Left cardiac atrium (tissue), 4 donors: Measurements from ENCODE around the gene TBC1D1. TPM values are rescaled to one million over a fixed set of nuclear protein-coding genes. Genes with fewer than 3 reads are reported as not detected.

Experiments
- ATAC-seq, 2 donors: fragments of 200-7000 bp; cut with Tn5 transposase; one replicate each; pipeline ENCODE4 v1.9.1; 2020; ENCODE audit warnings: mild to moderate bottlenecking in 2 of 2, moderate library complexity in 2 of 2
- DNase-seq: peaks from one replicate; pipeline ENCODE4 v3.0.0-alpha.2; 2020
- intact Hi-C, 2 donors: fragments of 100-400 bp; cut with DNase I; formaldehyde crosslinking; loops; one replicate each; pipeline versions ENCODE4 v1.14.1 to v1.15.1; 2022 to 2023
- total RNA-seq, 2 donors: library from RNA; stranded (reverse); fragmentation: NEBNext Ultra II Directional; extraction: Animal tissue kit (Norgen Biotek cat#: 25700); gene quantifications; one replicate each; pipeline ENCODE4 v1.2.1, GENCODE V29; 2021
- donor health status: DM: no; HTN: yes; CAD: no.
- donor health status: DM: no; HTN: yes; CAD: no; lungs with severe emphysema.
- donor health status: DM: yes; HTN: yes; CAD: no.
- donor health status: Dilated cardiomyopathy.

The TBC1D1 gene
- total RNA-seq, 2 donors from 2014 or later = 116 to 130 TPM

- DNase-seq (no peak), ATAC-seq (peak; percentile 65 to 68)
- intact Hi-C loops = loop anchor here in 1 of 2 donors (5.0 kb wide), 2 partner anchors 78 to 87 kb away; no protein-coding TSS in a partner anchor
Measured at GRCh38 chr4:37885496-37885895, 5.4 kb upstream of the TBC1D1 start.

DNA sequence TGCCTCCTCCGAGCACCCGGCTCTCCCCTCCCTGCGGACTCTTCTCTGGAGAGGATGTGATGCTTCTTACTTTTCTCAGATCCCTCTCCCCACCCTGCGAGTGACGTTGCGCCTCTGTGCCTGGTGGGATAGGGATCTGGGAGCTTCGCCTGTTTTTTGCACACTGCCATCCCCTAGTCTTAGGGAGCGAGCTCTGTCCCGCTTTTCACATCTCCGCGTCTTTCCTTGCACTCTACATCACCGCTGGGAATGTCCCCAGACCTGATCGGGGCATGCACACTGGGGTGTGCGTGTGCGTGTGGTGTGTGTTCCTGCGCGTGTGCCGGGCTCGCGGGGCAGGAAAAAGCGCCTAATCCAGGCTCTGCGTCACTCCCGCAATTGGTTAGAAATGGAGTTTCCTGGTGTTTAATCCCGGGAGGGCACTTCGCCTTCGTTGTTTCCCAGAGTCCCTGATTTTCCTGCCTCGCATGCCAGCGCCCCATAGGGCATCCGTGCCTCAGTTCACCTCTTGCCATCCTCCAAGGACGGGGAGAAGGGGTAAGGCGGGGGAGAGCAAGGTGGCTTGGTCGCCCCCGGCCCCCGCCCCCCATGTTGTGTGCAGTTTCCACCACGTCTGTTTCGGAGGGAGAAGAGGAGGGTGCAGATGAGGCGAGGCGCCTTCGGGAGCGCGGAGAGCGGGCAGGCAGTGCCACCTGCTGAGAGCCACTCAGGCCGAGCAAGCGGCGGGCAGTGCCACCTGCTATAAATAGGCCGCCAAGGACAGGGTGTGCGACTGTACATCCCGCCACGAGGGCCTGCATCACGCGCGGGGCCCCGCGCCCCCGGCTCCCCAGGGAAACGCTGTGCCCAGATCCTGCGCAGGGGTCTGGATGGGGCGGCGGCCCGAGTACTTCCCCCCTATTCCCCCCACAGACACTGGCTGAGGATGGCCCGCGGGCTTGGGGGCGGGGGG, 759 bp upstream of the TBC1D1 start:
- intact Hi-C loops = loop anchor here in 1 of 2 donors (5.0 kb wide), 2 partner anchors 82 to 83 kb away; no protein-coding TSS in a partner anchor
- peak; percentile 80 for DNase-seq
- peak; percentile 86 to 88 for ATAC-seq

DNA sequence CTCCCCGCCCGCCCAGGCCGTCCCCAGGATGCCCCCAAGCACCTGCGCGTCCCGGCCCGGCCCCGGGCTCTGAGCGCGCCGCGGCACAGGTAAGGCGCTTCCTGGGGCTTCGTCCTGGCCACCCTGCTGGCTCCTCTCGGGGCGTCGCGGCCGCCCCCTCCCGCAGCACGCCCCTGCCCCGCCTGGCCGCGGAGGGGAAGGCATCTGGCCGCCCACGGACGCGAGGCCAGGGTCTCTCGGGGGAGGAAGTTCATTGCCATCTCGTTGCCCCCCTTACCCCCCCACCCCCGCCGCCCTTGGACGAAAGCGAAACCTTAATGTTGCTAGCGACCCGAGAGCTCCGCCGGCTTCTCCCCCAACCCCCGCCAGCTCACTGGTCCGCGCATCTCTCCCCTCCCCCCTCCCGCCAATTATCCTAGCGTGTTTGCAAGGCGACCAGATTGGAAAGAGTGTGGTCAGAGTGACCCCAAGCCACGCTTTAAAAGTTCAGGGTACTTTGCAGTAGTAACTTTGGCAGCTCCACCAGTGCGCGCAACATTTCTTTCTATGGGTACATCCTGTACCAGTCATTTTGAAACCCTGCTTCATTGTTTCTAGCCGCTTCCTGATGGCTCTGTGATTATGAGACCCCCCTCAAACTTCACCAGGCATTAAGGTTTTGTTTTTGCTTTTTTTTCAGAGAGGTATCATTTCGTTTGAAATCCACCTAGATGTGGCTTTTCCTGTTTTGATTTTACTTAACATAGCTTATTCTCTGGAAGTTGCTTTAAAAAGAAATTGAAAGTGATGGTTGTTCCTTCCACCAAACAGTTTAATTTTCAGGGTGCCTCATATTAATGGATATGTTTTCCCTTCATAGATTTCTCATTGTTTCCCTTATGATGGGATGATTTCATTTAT, 626 bp downstream of the TBC1D1 start:
- intact Hi-C loops = no loop called here
- ATAC-seq (peak; percentile 28 to 49), DNase-seq (peak; percentile 47)

GRCh38 chr4:37892641-37893040, 1.8 kb downstream of the TBC1D1 start:
- intact Hi-C loops = no loop called here
- no peak for DNase-seq
- ATAC-seq = no peak

DNA sequence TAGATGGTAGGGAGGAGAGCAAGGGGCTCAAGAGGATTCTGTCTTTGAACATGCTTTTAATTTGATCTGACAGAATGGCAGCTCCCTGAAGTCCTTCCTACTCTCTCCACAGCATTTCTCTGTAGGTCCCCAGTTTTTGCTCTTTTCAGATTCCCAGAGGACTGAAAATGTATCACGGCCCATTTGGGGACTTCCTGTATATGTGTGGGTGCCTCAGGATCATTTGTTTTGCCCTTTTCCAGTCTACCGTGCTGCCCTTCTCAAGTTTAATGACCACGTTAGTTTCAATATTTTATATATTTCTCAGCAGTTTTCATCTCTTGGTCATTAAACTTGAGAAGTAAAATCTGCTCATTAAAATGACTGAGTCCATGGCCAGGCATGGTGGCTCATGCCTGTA, 2.3 kb downstream of the TBC1D1 start:
- DNase-seq = no peak
- intact Hi-C loops = no loop called here
- no peak for ATAC-seq

DNA sequence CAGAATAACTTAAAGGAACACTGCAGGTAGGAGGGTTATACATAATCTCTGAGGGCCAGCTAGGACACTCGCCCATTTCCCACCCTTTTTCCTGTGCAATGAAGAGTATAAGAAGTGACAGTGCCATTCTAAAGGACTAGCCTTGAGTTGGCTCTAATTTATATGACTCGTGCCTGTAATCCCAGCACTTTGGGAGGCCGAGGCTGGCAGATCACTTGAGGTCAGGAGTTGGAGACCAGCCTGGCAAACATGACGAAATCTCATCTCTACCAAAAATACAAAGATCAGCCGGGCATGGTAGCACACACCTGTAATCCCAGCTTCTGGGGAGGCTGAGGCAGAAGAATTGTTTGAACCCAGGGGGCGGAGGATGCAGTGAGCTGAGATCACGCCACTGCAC, 4.4 kb downstream of the TBC1D1 start:
- intact Hi-C loops = no loop called here
- DNase-seq (no peak), ATAC-seq (no peak)

DNA sequence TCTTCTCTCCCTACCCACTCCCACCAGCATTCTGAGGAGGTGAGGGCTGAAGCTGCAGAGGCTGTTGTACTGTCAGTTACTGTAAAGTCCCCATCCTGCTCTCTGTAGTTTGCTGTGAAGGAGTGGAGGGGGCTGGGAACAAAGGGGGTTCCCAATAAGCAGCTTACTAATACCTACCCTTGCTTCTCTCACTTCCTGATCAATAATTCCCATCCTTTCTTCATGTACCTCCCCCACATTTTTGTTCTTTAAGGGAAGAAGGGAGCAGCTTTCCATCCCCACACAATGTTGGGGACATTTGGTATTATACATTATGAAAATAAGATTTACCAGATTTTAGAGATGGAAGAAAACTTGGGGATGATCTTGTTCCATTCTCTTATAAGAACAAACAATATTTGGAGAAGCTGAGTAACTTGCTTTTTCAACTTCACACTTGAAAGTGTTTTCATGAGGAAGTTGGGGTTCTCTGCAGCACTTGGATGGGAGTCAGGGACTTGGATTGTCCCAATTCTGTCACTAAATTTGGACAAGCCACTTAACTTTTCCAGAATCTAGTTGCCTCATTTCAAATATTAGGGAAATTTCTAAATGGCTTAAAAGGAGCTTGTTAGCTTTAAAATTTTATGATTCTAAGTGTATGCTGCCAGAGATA, 5.4 kb downstream of the TBC1D1 start:
- no peak for ATAC-seq
- intact Hi-C loops = no loop called here
- DNase-seq = no peak

GRCh38 chr4:37902212-37902611, 11.3 kb downstream of the TBC1D1 start:
- ATAC-seq = no peak
- intact Hi-C loops = no loop called here
- DNase-seq = no peak

DNA sequence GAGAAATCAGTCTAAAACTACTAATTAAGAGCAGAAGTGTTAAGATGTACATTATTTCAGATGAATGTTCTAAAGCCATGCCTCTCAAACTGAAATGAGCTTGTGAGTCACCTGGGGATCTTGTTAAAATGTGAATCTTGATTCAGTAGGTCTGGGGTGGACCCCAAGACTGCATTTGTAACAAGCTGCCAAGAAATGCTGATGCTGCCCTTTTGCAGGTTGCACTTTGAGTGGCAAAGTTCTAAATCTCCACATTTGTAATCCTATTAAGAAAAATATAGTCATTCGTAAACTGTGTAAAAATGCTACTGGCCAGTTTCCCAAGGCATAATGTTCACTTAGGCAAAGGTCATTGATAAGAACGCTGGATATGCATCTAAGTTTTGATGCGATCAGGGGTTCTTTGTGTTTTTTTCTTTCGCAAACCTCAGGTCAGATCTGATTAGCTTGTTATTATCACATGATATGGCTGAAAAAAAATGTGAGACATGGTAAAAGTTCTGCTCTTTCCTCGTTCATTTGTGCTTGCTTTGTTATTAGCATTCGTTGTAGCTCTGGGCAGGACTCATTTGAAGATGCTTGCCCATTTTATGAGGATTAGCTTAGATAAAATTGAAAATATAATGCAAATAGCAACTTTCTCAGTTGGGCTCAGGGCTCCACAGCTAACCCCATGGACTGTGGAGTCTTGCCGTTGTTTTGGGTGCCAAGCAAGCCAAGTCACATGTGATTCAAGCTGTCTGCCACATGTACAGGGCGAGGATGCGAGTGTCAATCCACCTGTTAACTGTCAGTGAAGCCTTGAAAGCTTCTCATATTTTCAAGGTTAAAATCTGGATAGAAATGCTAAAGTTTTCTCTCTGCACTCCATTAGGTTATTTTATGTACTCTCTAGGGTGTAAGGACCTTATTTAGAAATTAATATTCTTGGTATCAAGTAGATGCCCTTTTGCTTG, 12.1 kb downstream of the TBC1D1 start:
- DNase-seq (no peak), ATAC-seq (no peak)
- intact Hi-C loops = no loop called here

- ATAC-seq (no peak), DNase-seq (no peak)
- intact Hi-C loops = no loop called here
Measured at GRCh38 chr4:37903901-37904300, 13.0 kb downstream of the TBC1D1 start.

- intact Hi-C loops = loop anchor here in 1 of 2 donors (5.0 kb wide), 1 partner anchor 42 kb away; no protein-coding TSS in a partner anchor
- DNase-seq (no peak), ATAC-seq (no peak)
Measured at GRCh38 chr4:37904824-37905223, 13.9 kb downstream of the TBC1D1 start.

DNA sequence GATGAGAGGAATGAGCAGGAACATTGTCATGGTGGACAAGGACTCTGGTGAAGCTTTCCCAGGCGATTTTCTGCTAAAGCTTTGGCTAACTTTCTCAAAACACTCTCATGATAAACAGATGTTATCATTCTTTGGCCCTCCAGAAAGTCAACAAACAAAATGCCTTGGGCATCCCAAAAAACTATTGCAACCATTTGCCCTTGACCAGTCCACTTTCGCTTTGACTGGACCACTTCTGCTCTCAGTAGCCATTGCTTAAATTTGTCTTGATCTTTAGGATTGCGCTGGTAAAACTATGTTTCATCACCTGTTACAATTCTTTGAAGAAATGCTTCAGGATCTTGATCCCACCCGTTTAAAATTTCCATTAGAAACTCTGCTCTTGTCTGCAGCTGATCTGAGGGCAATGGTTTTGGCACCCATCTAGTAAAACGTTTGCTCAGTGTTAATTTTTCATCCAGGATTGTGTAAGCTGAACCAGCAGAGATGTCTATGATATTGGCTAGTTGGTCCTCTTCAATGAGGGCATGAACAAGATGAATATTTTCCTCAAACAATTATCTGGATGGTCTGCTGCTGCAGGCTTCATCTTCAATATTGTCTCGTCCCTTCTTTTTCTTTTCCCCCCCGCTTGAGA, 14.8 kb downstream of the TBC1D1 start:
- DNase-seq (no peak), ATAC-seq (no peak)
- intact Hi-C loops = loop anchor here in 1 of 2 donors (5.0 kb wide), 1 partner anchor 42 kb away; no protein-coding TSS in a partner anchor

GRCh38 chr4:37908488-37909331, 17.8 kb downstream of the TBC1D1 start:
- intact Hi-C loops = loop anchor here in 1 of 2 donors (5.0 kb wide), 1 partner anchor 39 kb away; no protein-coding TSS in a partner anchor
- ATAC-seq = peak; percentile 62 to 76

DNA sequence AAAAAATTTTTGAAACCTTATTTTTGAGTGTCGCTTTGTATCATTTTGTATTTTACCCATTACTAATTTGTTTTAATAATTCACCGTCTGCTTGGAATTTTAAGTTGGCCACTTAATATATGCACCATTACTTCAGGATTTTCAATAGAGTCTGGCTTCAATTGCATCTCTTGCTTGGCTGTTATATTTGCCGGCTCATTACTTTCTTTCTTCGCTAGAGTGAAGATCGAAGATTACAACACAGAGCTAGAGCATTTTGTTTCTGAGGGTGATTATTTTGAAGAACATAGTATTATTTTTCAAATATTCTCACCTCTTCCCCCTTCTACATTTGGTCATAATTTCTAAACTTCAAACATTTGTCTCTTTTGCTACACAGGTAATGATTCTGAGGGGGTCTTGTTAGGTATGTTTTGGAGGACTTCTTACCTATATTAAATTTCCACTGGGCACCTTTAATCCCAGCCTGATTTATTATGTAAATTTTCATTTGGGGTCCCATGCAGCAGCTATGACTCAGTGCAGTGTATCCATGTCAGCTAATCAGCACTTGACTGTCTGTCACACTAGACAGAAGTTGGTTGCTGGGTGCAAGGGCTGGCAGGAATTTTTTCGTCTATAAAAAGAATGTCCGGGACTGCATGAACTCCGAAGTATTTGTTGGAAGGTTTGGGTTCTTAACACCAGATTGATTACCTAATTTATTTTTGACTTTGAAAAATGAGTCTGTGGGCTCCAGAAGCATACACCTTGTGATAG, 18.6 kb downstream of the TBC1D1 start:
- ATAC-seq (peak; percentile 76 to 87), DNase-seq (no peak)
- intact Hi-C loops = loop anchor here in 1 of 2 donors (5.0 kb wide), 1 partner anchor 38 kb away; no protein-coding TSS in a partner anchor

More at GRCh38 chr4:37908488-37909331, 17.8 kb downstream of the TBC1D1 start:
- peak; percentile 43 for DNase-seq

- ATAC-seq = peak in 1 of 2 donors; percentile 27
- intact Hi-C loops = no loop called here
Measured at GRCh38 chr4:37910091-37910486, 19.2 kb downstream of the TBC1D1 start.

GRCh38 chr4:37914539-37914938, 23.7 kb downstream of the TBC1D1 start:
- intact Hi-C loops = no loop called here
- DNase-seq (no peak), ATAC-seq (no peak)

More at GRCh38 chr4:37910091-37910486, 19.2 kb downstream of the TBC1D1 start:
- no peak for DNase-seq
